ENCODE results near the gene TLX3. TPM values are rescaled to one million over a fixed set of nuclear protein-coding genes. Genes with fewer than 3 reads are reported as not detected.

Gene TLX3
- total and polyA plus RNA-seq, 11 donors, result 0.15 TPM; not detected in 10

GRCh38 chr5:171311322-171312077 is 2.5 kb downstream of the TLX3 start:
- intact Hi-C loops (cut with DNase I), result no loop called here
- H3K27me3 ChIP-seq, result peaks cover 82 to 100% (median 98%) of the 10 kb centered on the region in 9 donors
- H3K36me3 ChIP-seq, result no peaks in the 10 kb centered on the region
- H3K9me3 ChIP-seq, result no peaks in the 10 kb centered on the region
- WGBS, 4 donors, result 1 to 2% (median 1%) methylated on average over 19 to 74 of the region's 74 CpGs
- peaks cover 0 to 73% (median 48%) of the 10 kb centered on the region in 12 donors for H3K4me1 ChIP-seq
- ATAC-seq (peak in 2 of 4 donors; percentile 32), DNase-seq (no peak)
- no peak for TF ChIP-seq CTCF (IDR thresholded peaks at IDR 0.05)
- TF ChIP-seq POLR2A (IDR thresholded peaks at IDR 0.05), result no peak
- H3K4me3 ChIP-seq, result peak overlapping the region; percentile 9 to 44 (median 28)
- H3K27ac ChIP-seq, result no peak overlapping the region

- H3K4me3 ChIP-seq, result peak overlapping the region; percentile 9 to 44 (median 28)
- H3K27ac ChIP-seq, result no peak overlapping the region
- peaks cover 0 to 81% (median 51%) of the 10 kb centered on the region in 12 donors for H3K4me1 ChIP-seq
- TF ChIP-seq CTCF (IDR thresholded peaks at IDR 0.05) (no peak), POLR2A (IDR thresholded peaks at IDR 0.05) (no peak)
- H3K9me3 ChIP-seq, result no peaks in the 10 kb centered on the region
- no peak for ATAC-seq
- no peaks in the 10 kb centered on the region for H3K36me3 ChIP-seq
- peaks cover 76 to 100% (median 98%) of the 10 kb centered on the region in 9 donors for H3K27me3 ChIP-seq
- intact Hi-C loops (cut with DNase I), result no loop called here
- WGBS, 4 donors, result 2 to 6% (median 4%) methylated on average over 51 to 74 of the region's 74 CpGs
- no peak for DNase-seq
Observed at GRCh38 chr5:171312129-171312974, 3.3 kb downstream of the TLX3 start.

- intact Hi-C loops (cut with DNase I), result no loop called here
- Histone ChIP-seq H3K9me3 (no peaks in the 10 kb centered on the region), H3K36me3 (no peaks in the 10 kb centered on the region), H3K4me3 (no peak overlapping the region), H3K4me1 (peaks cover 0 to 71% (median 48%) of the 10 kb centered on the region in 12 donors), H3K27me3 (peaks cover 73 to 100% (median 98%) of the 10 kb centered on the region in 9 donors), H3K27ac (no peak overlapping the region)
- no peak for TF ChIP-seq POLR2A (IDR thresholded peaks at IDR 0.05)
- TF ChIP-seq CTCF (IDR thresholded peaks at IDR 0.05), result no peak
- ATAC-seq (no peak), DNase-seq (no peak)
- 10 to 19% (median 13%) methylated on average over 30 to 37 of the region's 37 CpGs for WGBS, 4 donors
Observed at GRCh38 chr5:171313481-171314206, 4.6 kb downstream of the TLX3 start.
